RWPE2 (cell line): ENCODE data around the gene CENPL.
"Not testable (repeated sequence)": the region's sequence is repeated elsewhere in the genome, so short reads cannot be mapped to it uniquely, and the experiment has no call there.

ENCODE experiments used
- ATAC-seq: fragments of 200-7000 bp; cut with Tn5 transposase; 3 replicates; pipeline ENCODE4 v1.9.1; 2021; ENCODE audit warnings: low read depth
- DNase-seq: peaks from one replicate; pipeline ENCODE4 v3.0.0-alpha.2; 2020; ENCODE audit warnings: low spot score
- H3K27ac ChIP-seq: fragments of 450-650 bp; 2 replicates; pipeline ENCODE4 v1.5.1; 2017; ENCODE audit warnings: mild to moderate bottlenecking; ENCODE audit not compliant: poor library complexity, severe bottlenecking
- H3K27me3 ChIP-seq: fragments of 250-450 bp; sonication (Bioruptor Pico); 2 replicates; pipeline ENCODE4 v1.5.1; 2021; ENCODE audit warnings: mild to moderate bottlenecking, moderate library complexity; ENCODE audit not compliant: insufficient read depth, poor library complexity, severe bottlenecking
- H3K36me3 ChIP-seq: fragments of 250-450 bp; sonication (Bioruptor Pico); 2 replicates; pipeline ENCODE4 v1.5.1; 2020; ENCODE audit warnings: low read depth, mild to moderate bottlenecking, moderate library complexity
- H3K4me1 ChIP-seq: fragments of 250-450 bp; sonication (Bioruptor Pico); 2 replicates; pipeline ENCODE4 v1.5.1; 2021; ENCODE audit warnings: mild to moderate bottlenecking, moderate library complexity; ENCODE audit not compliant: insufficient read depth, poor library complexity, severe bottlenecking
- H3K4me3 ChIP-seq: fragments of 250-450 bp; sonication (Bioruptor Pico); 2 replicates; pipeline ENCODE4 v1.5.1; 2021; ENCODE audit warnings: mild to moderate bottlenecking, moderate library complexity; ENCODE audit not compliant: severe bottlenecking
- H3K9me3 ChIP-seq: fragments of 250-450 bp; sonication (Bioruptor Pico); 2 replicates; pipeline ENCODE4 v1.5.1; 2021; ENCODE audit warnings: mild to moderate bottlenecking, moderate library complexity; ENCODE audit not compliant: severe bottlenecking
- TF ChIP-seq, protein P1 (sequence below): fragments of 450-650 bp; IDR thresholded peaks from one replicate; pipeline ENCODE4 v1.5.1; 2017; ENCODE audit warnings: mild to moderate bottlenecking, moderate library complexity; ENCODE audit not compliant: poor library complexity, severe bottlenecking

The CENPL gene

DNA sequence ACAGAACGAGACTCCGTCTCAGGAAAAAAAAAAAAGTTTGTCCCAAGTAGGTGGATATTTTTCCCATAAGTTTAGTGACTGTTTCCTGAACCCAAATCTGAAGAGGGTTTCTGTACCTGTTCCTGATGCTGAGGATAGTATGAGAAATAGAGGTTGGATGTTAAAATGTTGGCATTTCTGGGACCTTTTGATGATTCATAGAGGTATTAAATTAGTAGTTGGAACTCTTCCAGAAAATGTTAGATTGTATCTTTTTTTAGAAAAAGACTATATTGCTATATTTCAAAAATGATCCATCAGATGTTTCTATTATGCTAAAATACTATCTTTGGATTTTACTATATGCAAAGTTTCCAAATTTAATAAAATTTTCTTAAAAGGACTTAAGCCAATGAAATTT lies 2.9 kb upstream of the CENPL start:
- no peak overlapping the region for H3K27ac ChIP-seq
- TF ChIP-seq, protein P1, sequence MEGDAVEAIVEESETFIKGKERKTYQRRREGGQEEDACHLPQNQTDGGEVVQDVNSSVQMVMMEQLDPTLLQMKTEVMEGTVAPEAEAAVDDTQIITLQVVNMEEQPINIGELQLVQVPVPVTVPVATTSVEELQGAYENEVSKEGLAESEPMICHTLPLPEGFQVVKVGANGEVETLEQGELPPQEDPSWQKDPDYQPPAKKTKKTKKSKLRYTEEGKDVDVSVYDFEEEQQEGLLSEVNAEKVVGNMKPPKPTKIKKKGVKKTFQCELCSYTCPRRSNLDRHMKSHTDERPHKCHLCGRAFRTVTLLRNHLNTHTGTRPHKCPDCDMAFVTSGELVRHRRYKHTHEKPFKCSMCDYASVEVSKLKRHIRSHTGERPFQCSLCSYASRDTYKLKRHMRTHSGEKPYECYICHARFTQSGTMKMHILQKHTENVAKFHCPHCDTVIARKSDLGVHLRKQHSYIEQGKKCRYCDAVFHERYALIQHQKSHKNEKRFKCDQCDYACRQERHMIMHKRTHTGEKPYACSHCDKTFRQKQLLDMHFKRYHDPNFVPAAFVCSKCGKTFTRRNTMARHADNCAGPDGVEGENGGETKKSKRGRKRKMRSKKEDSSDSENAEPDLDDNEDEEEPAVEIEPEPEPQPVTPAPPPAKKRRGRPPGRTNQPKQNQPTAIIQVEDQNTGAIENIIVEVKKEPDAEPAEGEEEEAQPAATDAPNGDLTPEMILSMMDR, result no peak
- H3K9me3 ChIP-seq, result no peaks in the 10 kb centered on the region
- H3K4me3 ChIP-seq, result no peak overlapping the region
- H3K4me1 ChIP-seq, result peaks cover 10% of the 10 kb centered on the region
- ATAC-seq, result no peak
- DNase-seq, result no peak
- peaks cover 51% of the 10 kb centered on the region for H3K36me3 ChIP-seq
- H3K27me3 ChIP-seq, result no peaks in the 10 kb centered on the region

DNA sequence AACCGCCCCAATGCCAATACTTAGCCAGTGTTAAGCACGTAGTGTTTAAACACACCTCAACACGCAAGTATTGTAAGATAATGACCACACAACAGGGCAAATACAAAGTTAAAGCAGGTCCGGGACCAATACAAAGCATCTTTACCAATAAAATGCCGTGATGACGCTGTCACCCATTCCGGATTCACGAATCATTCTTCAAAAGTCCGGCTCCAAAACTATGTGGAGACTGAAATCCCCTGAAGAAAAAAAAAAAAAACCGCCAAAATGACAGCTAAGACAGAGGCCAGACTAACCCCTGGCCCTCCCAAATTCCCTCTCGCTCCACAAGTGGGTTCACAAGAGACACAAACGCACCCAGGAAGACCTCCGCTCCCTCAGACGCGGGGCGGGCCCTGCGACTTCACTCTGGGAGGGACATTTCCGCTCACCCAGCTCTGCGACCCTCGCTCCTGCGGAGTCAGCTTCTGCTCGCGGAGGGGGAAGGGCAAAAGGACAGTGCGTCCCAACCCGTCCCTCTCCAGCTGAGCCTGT lies 835 bp downstream of the CENPL start:
- H3K4me3 ChIP-seq, result peak overlapping the region; percentile 75
- ATAC-seq, result peak; percentile 30
- DNase-seq, result no peak

DNA sequence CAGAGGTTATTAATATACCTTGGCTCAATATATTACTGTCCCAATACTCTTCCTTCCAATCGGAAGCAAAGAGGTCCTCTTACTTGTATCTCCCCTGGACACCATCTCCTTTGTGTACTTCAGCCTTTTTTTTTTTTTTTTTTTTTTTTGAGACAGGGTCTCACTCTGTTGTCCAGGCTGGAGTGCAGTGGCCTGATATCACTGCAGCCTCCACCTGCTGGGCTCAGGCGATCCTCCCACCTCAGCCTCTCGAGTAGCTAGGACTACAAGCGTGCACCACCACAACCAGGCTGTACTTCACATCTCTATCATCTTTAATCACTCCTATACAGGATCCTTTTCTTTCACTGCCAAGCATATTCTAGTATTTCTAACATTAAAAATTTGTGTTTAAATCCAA lies 3.0 kb downstream of the CENPL start:
- TF ChIP-seq, protein P1, result no peak
- H3K36me3 ChIP-seq, result peaks cover 49% of the 10 kb centered on the region
- H3K27me3 ChIP-seq, result no peaks in the 10 kb centered on the region
- DNase-seq (no peak), ATAC-seq (no peak)
- peaks cover 9% of the 10 kb centered on the region for H3K4me1 ChIP-seq
- no peaks in the 10 kb centered on the region for H3K9me3 ChIP-seq
- no peak overlapping the region for H3K27ac ChIP-seq
- no peak overlapping the region for H3K4me3 ChIP-seq

More for the DNA sequence above, 835 bp downstream of the CENPL start:
- Histone ChIP-seq H3K9me3 (no peaks in the 10 kb centered on the region), H3K27me3 (no peaks in the 10 kb centered on the region), H3K4me1 (peaks cover 16% of the 10 kb centered on the region), H3K36me3 (peaks cover 51% of the 10 kb centered on the region), H3K27ac (peak overlapping the region; percentile 87)
- TF ChIP-seq, protein P1, result no peak

DNA sequence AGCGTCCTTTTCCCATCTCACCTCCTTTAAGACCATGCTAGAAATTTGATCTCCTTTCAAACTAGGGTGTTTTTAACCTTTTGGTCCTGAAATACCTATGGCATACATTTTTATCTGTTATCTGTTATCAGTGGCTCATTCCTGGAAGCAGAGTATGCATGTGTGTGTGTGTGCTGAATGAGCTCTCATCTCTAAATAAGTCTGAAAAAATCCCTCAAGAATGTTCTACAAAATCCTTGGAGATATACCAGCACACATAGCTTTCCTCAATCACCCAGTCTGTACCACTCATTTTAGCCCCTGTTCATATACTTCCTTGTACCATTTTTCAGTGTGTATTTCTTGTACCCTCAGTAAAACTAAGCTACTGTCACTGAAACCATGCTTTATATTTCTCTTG lies 6.2 kb downstream of the CENPL start:
- Histone ChIP-seq H3K9me3 (no peaks in the 10 kb centered on the region), H3K27me3 (no peaks in the 10 kb centered on the region), H3K4me1 (peaks cover 9% of the 10 kb centered on the region), H3K27ac (no peak overlapping the region), H3K4me3 (no peak overlapping the region), H3K36me3 (peaks cover 49% of the 10 kb centered on the region)
- ATAC-seq (no peak), DNase-seq (no peak)
- TF ChIP-seq, protein P1, result no peak

DNA sequence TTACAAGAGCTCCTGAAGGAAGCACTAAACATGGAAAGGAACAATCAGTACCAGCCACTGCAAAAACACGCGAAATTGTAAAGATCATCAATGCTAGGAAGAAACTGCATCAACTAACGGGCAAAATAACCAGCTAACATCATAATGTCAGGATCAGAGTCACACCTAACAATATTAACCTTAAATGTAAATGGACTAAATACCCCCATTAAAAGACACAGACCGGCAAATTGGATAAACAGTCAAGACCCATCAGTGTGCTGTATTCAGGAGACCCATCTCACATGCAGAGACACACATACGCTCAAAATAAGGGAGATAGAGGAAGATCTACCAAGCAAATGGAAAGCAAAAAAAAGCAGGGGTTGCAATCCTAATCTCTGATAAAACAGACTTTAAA lies 11.0 kb downstream of the CENPL start:
- peaks cover 38% of the 10 kb centered on the region for H3K36me3 ChIP-seq
- not testable (repeated sequence) for H3K9me3 ChIP-seq

More for the DNA sequence above, 11.0 kb downstream of the CENPL start:
- H3K4me3 ChIP-seq, H3K27me3 ChIP-seq, ATAC-seq, H3K4me1 ChIP-seq, H3K27ac ChIP-seq, DNase-seq: not testable (repeated sequence)
